HG02938 (cell line): ENCODE results near the gene BEAN1.

ENCODE experiments used
- ATAC-seq: cut with Tn5 transposase; IDR thresholded peaks from one replicate; pipeline ENCODE4 v1.9.1; 2021; ENCODE audit warnings: mild to moderate bottlenecking, moderate library complexity; ENCODE audit not compliant: unreplicated experiment

The BEAN1 gene

GRCh38 chr16:66427036-66427860 lies at the start of gene BEAN1:
Gene BEAN1 (plus strand): TSS chr16:66427295. CDS start chr16:66437677, 10,382 bp downstream.
- no peak for ATAC-seq

GRCh38 chr16:66377324-66377723 lies 49.8 kb upstream of the BEAN1 start:
- no peak for ATAC-seq

- ATAC-seq: no peak
Measured at GRCh38 chr16:66378741-66379570, 48.1 kb upstream of the BEAN1 start.

GRCh38 chr16:66379571-66379941 lies 47.5 kb upstream of the BEAN1 start:
- ATAC-seq: no peak

- ATAC-seq: no peak
Measured at GRCh38 chr16:66380421-66380820, 46.7 kb upstream of the BEAN1 start.

GRCh38 chr16:66381585-66382170 lies 45.4 kb upstream of the BEAN1 start:
- no peak for ATAC-seq

- ATAC-seq: no peak
Measured at GRCh38 chr16:66382171-66382965, 44.7 kb upstream of the BEAN1 start.

GRCh38 chr16:66382966-66383299 lies 44.2 kb upstream of the BEAN1 start:
- ATAC-seq: no peak

GRCh38 chr16:66383551-66383950 lies 43.5 kb upstream of the BEAN1 start:
- ATAC-seq: no peak

- ATAC-seq: no peak
Measured at GRCh38 chr16:66385415-66385814, 41.7 kb upstream of the BEAN1 start.

- no peak for ATAC-seq
Measured at GRCh38 chr16:66386629-66387622, 40.2 kb upstream of the BEAN1 start.

- no peak for ATAC-seq
Measured at GRCh38 chr16:66387817-66388332, 39.2 kb upstream of the BEAN1 start.

- no peak for ATAC-seq
Measured at GRCh38 chr16:66388350-66389139, 38.5 kb upstream of the BEAN1 start.

GRCh38 chr16:66389256-66390176 lies 37.6 kb upstream of the BEAN1 start:
- ATAC-seq: no peak

- no peak for ATAC-seq
Measured at GRCh38 chr16:66390346-66391108, 36.6 kb upstream of the BEAN1 start.

GRCh38 chr16:66391726-66392670 lies 35.1 kb upstream of the BEAN1 start:
- no peak for ATAC-seq
